ENCODE results near the gene DLX2. TPM values are rescaled to one million over a fixed set of nuclear protein-coding genes. Genes with fewer than 3 reads are reported as not detected.
"Not testable (repeated sequence)": the region's sequence is repeated elsewhere in the genome, so short reads cannot be mapped to it uniquely, and the experiment has no call there.

The DLX2 gene
- not detected for total RNA-seq

DNA sequence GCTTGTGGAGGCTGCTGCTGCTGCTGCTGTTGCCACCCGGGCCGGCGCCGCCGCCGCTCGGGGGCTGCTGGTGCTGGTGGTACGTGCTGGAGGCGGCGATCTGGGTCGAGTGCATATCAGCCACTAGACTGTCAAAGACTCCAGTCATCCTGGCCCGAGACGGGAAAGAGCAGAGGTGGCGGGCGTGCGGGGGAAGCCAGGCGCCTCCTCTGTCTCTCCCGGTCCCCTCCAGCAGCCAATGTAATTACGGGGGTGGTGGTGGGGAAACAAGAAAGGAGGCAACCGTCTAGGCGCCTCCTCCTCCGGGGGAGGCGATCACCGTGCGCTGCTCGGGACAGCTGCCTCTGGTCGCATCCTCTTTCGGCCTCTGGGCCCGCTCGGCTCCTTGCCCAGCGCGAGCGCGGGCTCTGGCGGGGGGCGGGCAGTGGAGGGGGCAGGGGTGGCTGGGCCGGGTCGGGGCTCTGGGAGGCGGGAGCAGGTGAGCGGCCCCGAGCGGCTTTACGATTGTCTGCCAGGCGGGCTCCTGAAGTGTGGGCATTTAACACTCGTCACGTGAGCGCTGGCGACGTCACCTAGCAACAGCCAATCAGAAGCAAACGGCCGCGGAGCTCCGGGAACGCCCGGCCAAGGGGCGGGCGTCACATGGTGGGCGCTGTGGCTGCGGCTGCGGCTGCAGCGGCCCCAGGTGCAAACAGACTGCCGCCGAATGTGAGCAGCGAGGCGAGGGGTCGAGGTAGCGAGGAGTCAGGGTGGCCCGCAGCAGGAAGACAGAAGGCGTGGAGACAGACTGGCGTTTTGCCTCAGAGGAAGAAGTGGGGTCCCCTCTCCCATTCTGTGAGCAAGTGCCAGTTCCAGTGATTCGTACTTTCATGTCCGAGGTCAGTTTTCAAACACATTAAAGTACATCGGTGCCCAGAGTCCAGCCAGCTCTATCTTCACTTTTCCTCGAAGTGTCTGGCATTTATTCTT lies at the start of gene DLX2:
TSS of gene DLX2 (minus strand) at position 510 of the 969 bp plus-strand sequence. CDS start at position 148, 362 bp downstream.
- DNase-seq (ENCODE audit: low spot score) (peak; percentile 70), ATAC-seq (ENCODE audit: low FRiP score) (no peak)
- TF ChIP-seq, protein P1, sequence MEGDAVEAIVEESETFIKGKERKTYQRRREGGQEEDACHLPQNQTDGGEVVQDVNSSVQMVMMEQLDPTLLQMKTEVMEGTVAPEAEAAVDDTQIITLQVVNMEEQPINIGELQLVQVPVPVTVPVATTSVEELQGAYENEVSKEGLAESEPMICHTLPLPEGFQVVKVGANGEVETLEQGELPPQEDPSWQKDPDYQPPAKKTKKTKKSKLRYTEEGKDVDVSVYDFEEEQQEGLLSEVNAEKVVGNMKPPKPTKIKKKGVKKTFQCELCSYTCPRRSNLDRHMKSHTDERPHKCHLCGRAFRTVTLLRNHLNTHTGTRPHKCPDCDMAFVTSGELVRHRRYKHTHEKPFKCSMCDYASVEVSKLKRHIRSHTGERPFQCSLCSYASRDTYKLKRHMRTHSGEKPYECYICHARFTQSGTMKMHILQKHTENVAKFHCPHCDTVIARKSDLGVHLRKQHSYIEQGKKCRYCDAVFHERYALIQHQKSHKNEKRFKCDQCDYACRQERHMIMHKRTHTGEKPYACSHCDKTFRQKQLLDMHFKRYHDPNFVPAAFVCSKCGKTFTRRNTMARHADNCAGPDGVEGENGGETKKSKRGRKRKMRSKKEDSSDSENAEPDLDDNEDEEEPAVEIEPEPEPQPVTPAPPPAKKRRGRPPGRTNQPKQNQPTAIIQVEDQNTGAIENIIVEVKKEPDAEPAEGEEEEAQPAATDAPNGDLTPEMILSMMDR (IDR thresholded peaks at IDR 0.05) = no peak

DNA sequence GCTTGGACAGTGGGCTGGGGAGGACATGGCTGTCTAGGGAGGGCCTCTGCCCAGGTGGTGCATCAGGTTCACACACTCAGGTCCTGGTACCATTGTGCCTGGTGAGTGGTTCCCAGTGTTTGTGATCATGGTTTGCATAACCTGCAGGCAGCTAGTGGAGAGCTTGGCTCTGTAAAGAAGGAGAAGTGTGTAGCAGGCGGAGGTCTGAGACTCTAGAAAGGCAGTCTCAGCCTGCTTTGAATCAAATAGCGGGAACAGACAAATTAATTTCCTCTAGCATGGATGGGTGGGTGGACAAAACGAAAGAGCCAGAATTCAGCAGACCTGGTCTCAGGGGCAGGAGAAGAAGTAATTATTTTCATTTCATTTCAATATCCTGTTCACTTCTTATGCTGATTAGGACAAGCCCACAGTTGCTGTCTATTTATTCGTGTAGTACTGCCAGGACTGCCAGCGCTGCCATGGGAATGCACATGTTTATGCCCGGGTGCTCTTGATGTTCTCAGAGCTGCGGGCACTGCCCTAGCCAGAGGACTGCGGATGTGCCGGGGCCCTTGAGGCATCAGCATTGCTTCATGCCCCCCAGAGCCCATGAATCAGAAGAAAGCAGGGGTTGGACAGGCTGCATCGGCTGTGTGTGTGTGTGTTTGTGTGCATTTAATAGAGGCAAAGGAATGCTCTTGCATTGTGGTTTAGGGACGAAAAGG lies 45.4 kb upstream of the DLX2 start:
- DNase-seq (ENCODE audit: low spot score) (no peak), ATAC-seq (ENCODE audit: low FRiP score) (no peak)
- TF ChIP-seq, protein P1 (IDR thresholded peaks at IDR 0.05) = no peak

DNA sequence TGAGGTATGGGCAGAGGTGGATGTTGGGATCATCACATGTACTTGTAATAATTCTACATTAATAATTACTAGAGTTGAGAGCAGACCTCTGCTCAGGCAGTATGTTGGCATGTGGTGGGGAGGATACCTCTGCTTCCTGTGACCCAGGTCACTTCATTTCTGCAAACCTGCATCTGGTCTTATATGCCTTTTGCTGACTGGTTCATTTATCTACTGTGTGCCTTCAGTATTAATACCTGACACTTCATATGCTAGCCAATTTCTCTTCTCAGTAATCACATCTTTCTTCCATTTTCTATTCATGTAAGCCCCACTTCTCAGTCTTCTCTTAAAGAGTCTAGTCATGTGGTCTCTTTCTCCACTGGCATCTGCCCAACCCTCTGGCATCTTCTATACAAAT lies 41.1 kb upstream of the DLX2 start:
- TF ChIP-seq, protein P1 (IDR thresholded peaks at IDR 0.05) = no peak
- DNase-seq (ENCODE audit: low spot score) = no peak
- ATAC-seq (ENCODE audit: low FRiP score) = no peak

DNA sequence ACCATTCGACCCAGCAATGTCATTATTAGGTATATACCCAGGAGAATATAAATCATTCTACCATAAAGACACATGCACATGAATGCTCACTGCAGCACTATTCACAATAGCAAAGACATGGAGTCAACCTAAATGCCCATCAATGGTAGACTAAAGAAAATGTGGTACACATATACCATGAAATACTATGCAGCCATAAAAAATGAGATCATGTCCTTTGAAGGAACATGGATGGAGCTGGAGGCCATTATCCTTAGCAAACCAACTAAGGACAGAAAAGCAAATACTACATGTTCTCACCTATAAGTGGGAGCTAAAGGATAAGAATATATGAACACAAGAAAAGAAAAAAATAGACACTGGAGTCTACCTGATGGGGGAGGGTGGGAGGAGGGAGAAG lies 36.0 kb upstream of the DLX2 start:
- not testable (repeated sequence) for DNase-seq (ENCODE audit: low spot score); ATAC-seq (ENCODE audit: low FRiP score)

DNA sequence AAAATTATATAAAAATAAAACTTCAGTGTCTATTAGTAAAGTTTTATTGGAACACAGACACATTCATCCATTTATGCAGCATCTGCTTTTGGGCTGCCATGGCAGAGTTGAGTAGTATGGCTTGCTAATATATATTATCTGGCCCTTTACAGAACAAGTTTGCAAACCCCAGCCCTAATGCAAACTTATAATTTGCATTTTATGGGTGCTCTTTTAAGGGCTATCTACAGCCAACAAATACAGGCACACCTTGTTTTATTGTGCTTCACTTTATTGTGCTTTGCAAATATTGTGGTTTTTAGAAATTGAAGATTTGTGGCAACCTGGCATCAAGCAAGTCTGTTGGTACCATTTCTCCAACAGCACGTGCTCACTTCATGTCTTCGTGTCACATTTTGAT lies 35.2 kb upstream of the DLX2 start:
- ATAC-seq (ENCODE audit: low FRiP score) (no peak), DNase-seq (ENCODE audit: low spot score) (no peak)
- TF ChIP-seq, protein P1 (IDR thresholded peaks at IDR 0.05) = no peak

DNA sequence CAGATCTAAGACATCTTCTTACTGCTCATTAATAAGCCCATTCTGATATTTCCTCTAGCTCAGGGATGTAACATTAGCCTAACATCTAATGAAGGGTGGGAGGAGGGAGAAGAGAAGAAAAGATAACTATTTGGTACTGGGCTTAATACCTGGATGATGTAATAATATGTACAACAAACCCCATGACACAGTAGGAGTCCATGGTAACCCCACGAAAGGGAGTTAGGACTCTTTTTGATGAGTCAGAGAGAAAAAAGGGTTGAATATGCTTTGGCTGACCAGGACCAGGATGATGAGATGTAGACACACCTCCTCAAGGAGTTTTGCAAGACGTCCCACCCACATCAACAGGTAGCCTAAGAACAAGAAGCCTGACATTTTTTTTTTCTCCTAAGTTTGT lies 34.4 kb upstream of the DLX2 start:
- TF ChIP-seq, protein P1 (IDR thresholded peaks at IDR 0.05) = no peak
- ATAC-seq (ENCODE audit: low FRiP score) (no peak), DNase-seq (ENCODE audit: low spot score) (no peak)

DNA sequence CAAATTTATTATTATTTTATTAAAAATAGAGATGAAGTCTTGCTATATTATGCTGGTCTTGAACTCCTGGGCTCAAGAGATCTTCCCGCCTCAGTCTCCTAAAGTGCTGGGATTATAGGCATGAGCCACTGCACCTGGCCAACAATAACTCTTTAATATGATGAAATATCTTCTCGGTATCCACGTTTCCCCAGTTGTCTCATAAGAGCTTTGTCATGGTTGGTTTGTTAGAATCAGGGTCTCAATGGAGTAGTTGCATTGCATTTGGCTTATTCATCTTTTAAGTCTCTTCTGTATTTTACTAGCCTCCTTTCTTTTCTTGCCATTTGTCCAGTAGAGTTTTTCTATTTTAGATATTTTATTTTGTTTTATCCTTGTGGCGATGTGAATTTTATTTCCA lies 32.7 kb upstream of the DLX2 start:
- TF ChIP-seq, protein P1 (IDR thresholded peaks at IDR 0.05) = no peak
- ATAC-seq (ENCODE audit: low FRiP score) = no peak
- DNase-seq (ENCODE audit: low spot score) = no peak
